ENCODE results near the gene TPP2.

Gene TPP2

GRCh38 chr13:102596147-102597028, at the start of gene TPP2:
TSS of gene TPP2 (plus strand) at chr13:102596986. CDS start at chr13:102597039, 53 bp downstream.
- Histone ChIP-seq H3K27ac (ENCODE audit: low read depth, low read length) (peak within 1 kb of the TSS; percentile 98), H3K4me1 (ENCODE audit: control insufficient read depth, insufficient read depth, low read length) (peaks cover 3% of the 10 kb centered on the region), H3K27me3 (ENCODE audit: control insufficient read depth, insufficient read depth, low read length) (no peaks in the 10 kb centered on the region), H3K9ac (ENCODE audit: low read length) (peak within 1 kb of the TSS; percentile 89), H3K4me3 (ENCODE audit: low read length) (peak within 1 kb of the TSS; percentile 99), H3K36me3 (ENCODE audit: control insufficient read depth, insufficient read depth, low read length) (no peaks in the 10 kb centered on the region)

GRCh38 chr13:102548811-102549210, 48.0 kb upstream of the TPP2 start:
- no peak overlapping the region for H3K9ac ChIP-seq (ENCODE audit: low read length)
- H3K27ac ChIP-seq (ENCODE audit: low read depth, low read length): no peak overlapping the region
- H3K27me3 ChIP-seq (ENCODE audit: control insufficient read depth, insufficient read depth, low read length): no peaks in the 10 kb centered on the region

GRCh38 chr13:102550507-102550906, 46.3 kb upstream of the TPP2 start:
- Histone ChIP-seq H3K27ac (ENCODE audit: low read depth, low read length) (no peak overlapping the region), H3K4me3 (ENCODE audit: low read length) (no peak overlapping the region), H3K27me3 (ENCODE audit: control insufficient read depth, insufficient read depth, low read length) (no peaks in the 10 kb centered on the region), H3K9ac (ENCODE audit: low read length) (no peak overlapping the region), H3K4me1 (ENCODE audit: control insufficient read depth, insufficient read depth, low read length) (no peaks in the 10 kb centered on the region), H3K36me3 (ENCODE audit: control insufficient read depth, insufficient read depth, low read length) (no peaks in the 10 kb centered on the region)

More at GRCh38 chr13:102548811-102549210, 48.0 kb upstream of the TPP2 start:
- H3K4me3 ChIP-seq (ENCODE audit: low read length): no peak overlapping the region
- no peaks in the 10 kb centered on the region for H3K4me1 ChIP-seq (ENCODE audit: control insufficient read depth, insufficient read depth, low read length)
- H3K36me3 ChIP-seq (ENCODE audit: control insufficient read depth, insufficient read depth, low read length): no peaks in the 10 kb centered on the region

- Histone ChIP-seq H3K27ac (ENCODE audit: low read depth, low read length) (no peak overlapping the region), H3K9ac (ENCODE audit: low read length) (no peak overlapping the region)
These were observed 40.8 kb upstream of the TPP2 start for GRCh38 chr13:102555914-102556553.

GRCh38 chr13:102556806-102557205, 40.0 kb upstream of the TPP2 start:
- H3K27me3 ChIP-seq (ENCODE audit: control insufficient read depth, insufficient read depth, low read length): no peaks in the 10 kb centered on the region
- no peak overlapping the region for H3K9ac ChIP-seq (ENCODE audit: low read length)
- no peaks in the 10 kb centered on the region for H3K36me3 ChIP-seq (ENCODE audit: control insufficient read depth, insufficient read depth, low read length)
- H3K4me3 ChIP-seq (ENCODE audit: low read length): no peak overlapping the region
- no peaks in the 10 kb centered on the region for H3K4me1 ChIP-seq (ENCODE audit: control insufficient read depth, insufficient read depth, low read length)
- H3K27ac ChIP-seq (ENCODE audit: low read depth, low read length): no peak overlapping the region

More at GRCh38 chr13:102555914-102556553, 40.8 kb upstream of the TPP2 start:
- Histone ChIP-seq H3K36me3 (ENCODE audit: control insufficient read depth, insufficient read depth, low read length) (no peaks in the 10 kb centered on the region), H3K4me1 (ENCODE audit: control insufficient read depth, insufficient read depth, low read length) (no peaks in the 10 kb centered on the region), H3K4me3 (ENCODE audit: low read length) (no peak overlapping the region), H3K27me3 (ENCODE audit: control insufficient read depth, insufficient read depth, low read length) (no peaks in the 10 kb centered on the region)

- H3K36me3 ChIP-seq (ENCODE audit: control insufficient read depth, insufficient read depth, low read length): no peaks in the 10 kb centered on the region
- no peaks in the 10 kb centered on the region for H3K27me3 ChIP-seq (ENCODE audit: control insufficient read depth, insufficient read depth, low read length)
- no peak overlapping the region for H3K4me3 ChIP-seq (ENCODE audit: low read length)
- H3K9ac ChIP-seq (ENCODE audit: low read length): no peak overlapping the region
- H3K4me1 ChIP-seq (ENCODE audit: control insufficient read depth, insufficient read depth, low read length): no peaks in the 10 kb centered on the region
- H3K27ac ChIP-seq (ENCODE audit: low read depth, low read length): no peak overlapping the region
These were observed 38.8 kb upstream of the TPP2 start for GRCh38 chr13:102558029-102558428.

- H3K4me1 ChIP-seq (ENCODE audit: control insufficient read depth, insufficient read depth, low read length): no peaks in the 10 kb centered on the region
- H3K9ac ChIP-seq (ENCODE audit: low read length): no peak overlapping the region
- H3K36me3 ChIP-seq (ENCODE audit: control insufficient read depth, insufficient read depth, low read length): no peaks in the 10 kb centered on the region
- H3K4me3 ChIP-seq (ENCODE audit: low read length): no peak overlapping the region
- H3K27ac ChIP-seq (ENCODE audit: low read depth, low read length): no peak overlapping the region
- no peaks in the 10 kb centered on the region for H3K27me3 ChIP-seq (ENCODE audit: control insufficient read depth, insufficient read depth, low read length)
These were observed 34.9 kb upstream of the TPP2 start for GRCh38 chr13:102561933-102562332.

GRCh38 chr13:102563267-102563666, 33.5 kb upstream of the TPP2 start:
- no peak overlapping the region for H3K9ac ChIP-seq (ENCODE audit: low read length)
- H3K4me1 ChIP-seq (ENCODE audit: control insufficient read depth, insufficient read depth, low read length): no peaks in the 10 kb centered on the region
- H3K4me3 ChIP-seq (ENCODE audit: low read length): no peak overlapping the region
- H3K27ac ChIP-seq (ENCODE audit: low read depth, low read length): no peak overlapping the region
- no peaks in the 10 kb centered on the region for H3K36me3 ChIP-seq (ENCODE audit: control insufficient read depth, insufficient read depth, low read length)
- no peaks in the 10 kb centered on the region for H3K27me3 ChIP-seq (ENCODE audit: control insufficient read depth, insufficient read depth, low read length)

- no peak overlapping the region for H3K27ac ChIP-seq (ENCODE audit: low read depth, low read length)
- H3K4me3 ChIP-seq (ENCODE audit: low read length): no peak overlapping the region
- H3K4me1 ChIP-seq (ENCODE audit: control insufficient read depth, insufficient read depth, low read length): no peaks in the 10 kb centered on the region
- no peaks in the 10 kb centered on the region for H3K36me3 ChIP-seq (ENCODE audit: control insufficient read depth, insufficient read depth, low read length)
- H3K9ac ChIP-seq (ENCODE audit: low read length): no peak overlapping the region
- H3K27me3 ChIP-seq (ENCODE audit: control insufficient read depth, insufficient read depth, low read length): no peaks in the 10 kb centered on the region
These were observed 32.2 kb upstream of the TPP2 start for GRCh38 chr13:102564564-102564963.

- no peaks in the 10 kb centered on the region for H3K4me1 ChIP-seq (ENCODE audit: control insufficient read depth, insufficient read depth, low read length)
- H3K27ac ChIP-seq (ENCODE audit: low read depth, low read length): no peak overlapping the region
- no peaks in the 10 kb centered on the region for H3K36me3 ChIP-seq (ENCODE audit: control insufficient read depth, insufficient read depth, low read length)
- H3K9ac ChIP-seq (ENCODE audit: low read length): no peak overlapping the region
- H3K4me3 ChIP-seq (ENCODE audit: low read length): no peak overlapping the region
- H3K27me3 ChIP-seq (ENCODE audit: control insufficient read depth, insufficient read depth, low read length): no peaks in the 10 kb centered on the region
These were observed 30.3 kb upstream of the TPP2 start for GRCh38 chr13:102566513-102566912.

- H3K9ac ChIP-seq (ENCODE audit: low read length): no peak overlapping the region
- H3K4me3 ChIP-seq (ENCODE audit: low read length): no peak overlapping the region
These were observed 28.9 kb upstream of the TPP2 start for GRCh38 chr13:102567857-102568256.

GRCh38 chr13:102569488-102569887, 27.3 kb upstream of the TPP2 start:
- no peaks in the 10 kb centered on the region for H3K27me3 ChIP-seq (ENCODE audit: control insufficient read depth, insufficient read depth, low read length)
- no peak overlapping the region for H3K4me3 ChIP-seq (ENCODE audit: low read length)
- H3K9ac ChIP-seq (ENCODE audit: low read length): no peak overlapping the region
- H3K27ac ChIP-seq (ENCODE audit: low read depth, low read length): no peak overlapping the region
- no peaks in the 10 kb centered on the region for H3K36me3 ChIP-seq (ENCODE audit: control insufficient read depth, insufficient read depth, low read length)
- H3K4me1 ChIP-seq (ENCODE audit: control insufficient read depth, insufficient read depth, low read length): no peaks in the 10 kb centered on the region

More at GRCh38 chr13:102567857-102568256, 28.9 kb upstream of the TPP2 start:
- H3K36me3 ChIP-seq (ENCODE audit: control insufficient read depth, insufficient read depth, low read length): no peaks in the 10 kb centered on the region
- H3K27ac ChIP-seq (ENCODE audit: low read depth, low read length): no peak overlapping the region
- no peaks in the 10 kb centered on the region for H3K27me3 ChIP-seq (ENCODE audit: control insufficient read depth, insufficient read depth, low read length)
- H3K4me1 ChIP-seq (ENCODE audit: control insufficient read depth, insufficient read depth, low read length): no peaks in the 10 kb centered on the region

Data from rectal smooth muscle tissue (tissue), 1 donor.